T-helper 2 cell treated with Interferon-gamma antibody and Interleukin-4, amounts not matched to agents 100 ng/mL and 5 ng/mL, for 36 hours (primary cell): ENCODE results near the gene CHPF2. TPM values are rescaled to one million over a fixed set of nuclear protein-coding genes. Genes with fewer than 3 reads are reported as not detected.

Experiments used
- intact Hi-C: fragments of 100-400 bp; cut with micrococcal nuclease; formaldehyde crosslinking; loops from one replicate; pipeline ENCODE4 v1.15.1; 2023
- total RNA-seq: library from RNA; stranded (reverse); gene quantifications from 2 replicates; pipeline ENCODE4 v1.2.3, GENCODE V29; 2022

Gene CHPF2
- total RNA-seq, 1 donor from 2014 or later, result 41.0 TPM

DNA sequence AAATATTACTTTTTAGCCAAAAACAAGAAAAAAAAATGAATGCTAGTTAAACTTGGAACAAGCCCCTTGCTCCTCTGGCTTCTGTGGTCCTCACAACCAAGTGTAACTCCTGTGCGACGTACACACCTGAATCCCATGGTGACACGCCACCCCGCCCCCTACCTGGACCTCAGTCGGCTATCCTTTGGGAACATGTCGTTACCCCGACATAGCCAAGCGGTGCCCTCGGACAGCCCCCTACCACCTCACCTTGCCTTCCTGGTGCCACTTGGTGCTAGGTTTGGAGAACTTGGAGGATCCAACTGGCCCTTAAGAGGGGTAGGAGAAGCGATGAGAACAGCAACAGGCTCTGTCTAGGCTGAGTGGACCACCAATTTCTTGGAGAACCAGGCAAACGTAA, 28.2 kb downstream of the CHPF2 start:
- intact Hi-C loops, result no loop called here

DNA sequence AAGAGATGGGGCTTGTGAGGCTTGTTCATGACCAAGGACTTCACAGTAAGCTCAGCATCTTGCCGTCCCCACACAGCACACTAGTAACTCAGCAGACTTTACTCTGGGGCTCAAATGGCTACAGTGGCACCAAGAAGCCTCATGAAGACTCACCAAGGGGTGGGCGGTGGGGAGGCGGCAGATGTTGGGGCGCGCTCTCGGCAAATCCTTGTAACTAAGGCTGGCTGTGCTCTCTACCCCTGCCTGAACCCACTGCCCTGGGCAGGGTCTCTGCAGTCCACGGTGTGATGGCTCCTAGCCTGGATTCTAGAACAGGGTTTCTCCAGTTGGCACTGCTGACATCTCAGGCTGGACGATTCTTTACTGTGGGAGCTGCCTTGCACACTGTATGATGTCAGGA, 28.6 kb downstream of the CHPF2 start:
- intact Hi-C loops, result no loop called here

DNA sequence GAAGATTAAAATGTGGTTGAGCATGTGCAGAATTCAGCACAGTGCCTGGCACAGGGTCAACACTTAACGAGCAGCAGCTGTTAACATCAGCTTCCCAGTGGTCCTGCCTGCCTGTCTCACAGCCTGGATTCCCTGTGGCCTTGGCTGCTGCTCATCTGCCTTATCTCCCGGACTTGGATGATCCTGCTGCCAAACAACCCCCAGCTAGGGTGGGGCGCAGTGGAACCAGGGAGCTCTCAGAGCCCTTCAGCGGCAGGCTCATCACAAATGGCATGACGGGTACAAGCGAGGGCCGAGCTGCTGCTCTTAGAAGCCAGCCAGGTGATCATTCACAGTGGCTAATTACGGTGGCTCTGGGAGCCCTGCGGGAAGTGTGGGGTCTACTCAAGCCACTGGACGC, 29.2 kb downstream of the CHPF2 start:
- intact Hi-C loops, result no loop called here

DNA sequence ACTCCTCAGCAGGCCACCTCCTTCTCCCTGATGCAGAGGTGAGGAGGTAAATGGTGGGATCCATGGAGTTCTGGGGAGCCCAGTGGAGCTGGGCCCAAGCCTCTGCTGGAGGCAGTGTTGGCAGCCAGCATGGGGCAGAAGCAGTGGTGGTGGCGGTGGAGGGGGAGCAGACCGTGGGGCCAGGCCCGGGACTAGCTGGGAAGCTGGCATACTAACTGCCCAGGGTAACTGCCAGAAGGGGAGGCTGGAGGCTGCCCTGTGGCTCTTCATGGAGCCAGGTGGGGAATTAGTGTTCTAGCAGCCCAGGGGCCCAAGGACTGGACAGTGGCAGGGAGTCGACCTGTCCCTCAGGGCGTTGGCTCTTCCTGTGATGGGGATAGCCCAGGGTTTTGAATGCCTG, 32.3 kb downstream of the CHPF2 start:
- intact Hi-C loops, result no loop called here

DNA sequence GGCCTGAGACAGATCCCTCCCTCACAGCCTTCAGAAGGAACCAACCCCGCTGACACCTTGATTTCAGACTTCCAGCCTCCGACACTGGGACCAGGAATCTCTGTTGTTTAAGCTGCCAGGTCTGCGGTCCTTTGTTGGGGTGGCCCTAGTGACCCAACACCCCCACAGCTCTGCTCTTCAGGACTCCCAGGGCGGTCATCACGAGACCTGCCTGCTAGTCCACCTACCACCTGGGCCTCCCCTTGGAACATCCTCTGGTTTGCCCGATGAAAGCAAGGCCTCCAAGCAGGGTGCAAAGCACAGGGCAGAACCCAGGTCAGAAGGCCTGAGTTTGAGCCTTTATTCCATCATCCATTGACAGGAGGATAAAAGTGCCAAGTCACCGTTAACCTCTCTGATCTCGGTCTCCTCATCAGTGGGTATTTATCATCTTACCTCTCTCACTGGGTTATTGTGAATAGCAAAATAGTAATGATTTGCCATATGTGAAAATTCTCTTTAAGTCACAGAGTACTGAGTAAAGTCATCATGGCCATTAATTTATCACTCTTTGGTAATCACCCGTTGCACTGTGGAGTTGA, 33.2 kb downstream of the CHPF2 start:
- intact Hi-C loops, result no loop called here

DNA sequence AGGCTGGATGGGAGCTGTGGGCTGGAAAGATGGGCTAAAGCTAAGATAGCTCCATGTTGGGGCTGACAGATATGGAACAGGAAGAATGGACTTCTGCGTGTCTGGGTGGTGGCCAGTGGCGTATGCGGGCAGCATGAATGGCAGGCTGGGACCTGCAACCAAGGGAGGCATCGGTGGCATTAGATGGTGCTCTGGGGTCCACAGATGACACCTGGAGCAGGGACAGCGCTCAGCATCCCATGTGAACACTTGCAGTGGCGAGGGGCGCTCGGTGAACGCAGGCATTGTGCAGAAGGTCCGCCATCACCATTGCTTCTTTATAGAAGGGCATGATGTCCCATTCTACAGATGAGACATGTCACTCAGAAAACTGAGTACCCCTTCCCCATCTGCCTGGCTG, 37.2 kb downstream of the CHPF2 start:
- intact Hi-C loops, result no loop called here

DNA sequence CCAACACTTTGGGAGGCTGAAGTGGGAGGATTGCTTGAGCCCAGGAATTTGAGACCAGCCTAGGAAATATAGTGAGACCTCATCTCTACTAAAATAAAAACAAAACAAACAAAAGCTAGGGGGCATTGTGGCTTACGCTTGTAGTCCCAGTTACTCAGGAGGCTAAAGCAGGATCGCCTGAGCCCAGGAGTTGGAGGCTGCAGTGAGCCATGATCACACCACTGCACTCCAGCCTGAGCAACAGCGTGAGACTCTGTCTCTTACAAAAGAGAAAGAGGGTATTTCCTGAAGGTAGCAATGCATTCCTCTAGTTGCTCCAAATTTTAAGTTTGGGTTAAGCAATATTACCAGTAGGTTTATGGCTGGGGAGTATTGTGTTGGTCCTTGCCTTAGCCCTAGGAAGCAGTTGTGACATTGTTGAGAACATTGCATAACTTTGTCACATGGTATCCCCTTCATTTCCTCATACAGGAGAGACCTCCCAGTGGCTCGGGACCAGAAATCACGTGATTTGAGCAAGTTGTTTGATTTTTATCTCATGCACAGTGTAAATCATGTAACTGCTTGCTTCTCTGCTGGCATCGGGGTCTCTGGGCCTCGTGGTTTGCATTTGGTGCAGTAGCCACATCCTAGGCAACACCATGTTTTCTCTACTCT, 39.5 kb downstream of the CHPF2 start:
- intact Hi-C loops, result no loop called here

DNA sequence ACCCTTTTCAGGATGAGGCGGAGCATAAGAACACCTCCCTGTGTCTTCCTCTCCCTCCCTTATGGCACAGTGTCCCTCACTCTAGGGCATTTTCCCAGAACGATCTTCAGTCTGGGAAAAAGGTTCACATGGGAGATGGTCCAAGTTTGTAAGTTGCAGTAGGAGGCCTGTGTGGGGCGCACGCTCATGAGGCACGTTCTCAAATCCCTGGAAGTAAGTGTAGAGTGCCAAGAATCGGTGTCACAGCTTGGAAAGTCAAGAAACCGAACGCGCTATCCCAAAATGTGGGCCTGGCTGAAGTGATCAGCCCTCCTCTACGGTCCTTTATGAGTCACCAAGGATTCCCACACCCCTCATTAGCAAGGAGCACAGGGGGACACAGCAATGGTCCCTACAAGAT, 40.1 kb downstream of the CHPF2 start:
- intact Hi-C loops, result no loop called here

DNA sequence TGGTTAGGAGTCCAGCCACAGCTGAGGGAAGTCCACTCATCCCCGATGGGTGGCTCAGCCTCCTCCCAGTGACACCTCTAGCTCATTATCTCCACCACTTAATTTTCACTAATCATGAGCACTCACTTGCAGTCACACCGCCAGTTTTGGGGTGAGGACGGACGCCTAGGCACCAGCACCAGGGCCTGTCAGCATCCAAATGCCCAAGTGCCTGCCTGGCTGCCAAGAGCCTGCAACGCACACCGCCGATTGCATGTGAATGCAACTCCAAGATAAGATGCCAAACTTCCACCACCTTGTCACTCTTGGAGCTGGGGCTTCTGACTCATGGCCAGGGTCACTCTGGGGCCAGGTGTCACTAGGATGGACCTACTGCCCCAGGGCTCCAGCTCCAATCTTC, 40.6 kb downstream of the CHPF2 start:
- intact Hi-C loops, result no loop called here

DNA sequence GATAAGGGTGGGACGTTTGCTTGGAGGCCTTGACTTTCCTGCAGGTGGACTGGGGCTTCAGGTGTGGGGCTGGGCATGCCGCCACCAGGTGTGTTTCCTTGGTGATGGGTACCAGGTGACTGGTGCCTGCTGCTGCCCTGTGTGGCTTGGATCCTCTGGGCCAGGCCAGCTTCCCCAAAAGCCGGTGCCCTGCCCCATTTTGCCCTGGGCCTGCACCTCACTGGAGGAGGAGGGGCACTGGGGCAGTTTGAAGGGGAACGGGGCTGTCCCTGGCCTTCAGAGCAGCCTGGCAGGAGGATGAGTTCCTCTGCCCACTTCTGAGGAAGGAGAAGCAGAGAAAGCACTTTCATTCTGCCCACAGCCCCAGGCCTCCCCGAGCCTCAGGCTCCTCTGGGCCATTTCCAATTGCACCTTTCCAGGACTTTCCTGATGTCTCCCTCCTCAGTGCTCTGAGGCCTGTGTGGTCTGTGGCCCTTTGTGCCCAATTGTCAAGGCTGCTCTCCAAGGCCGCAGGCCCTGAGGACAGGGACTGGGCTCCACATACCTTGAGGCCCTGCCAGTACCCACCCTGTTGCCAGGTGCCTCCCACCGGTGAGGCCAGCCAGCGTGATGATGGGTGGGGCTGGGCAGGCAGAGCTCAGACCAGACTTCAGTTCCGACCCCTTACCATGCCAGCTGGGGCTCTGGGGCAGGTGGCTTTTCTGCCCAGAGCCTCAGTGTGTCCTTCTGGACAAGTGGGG, 41.5 kb downstream of the CHPF2 start:
- intact Hi-C loops, result no loop called here

DNA sequence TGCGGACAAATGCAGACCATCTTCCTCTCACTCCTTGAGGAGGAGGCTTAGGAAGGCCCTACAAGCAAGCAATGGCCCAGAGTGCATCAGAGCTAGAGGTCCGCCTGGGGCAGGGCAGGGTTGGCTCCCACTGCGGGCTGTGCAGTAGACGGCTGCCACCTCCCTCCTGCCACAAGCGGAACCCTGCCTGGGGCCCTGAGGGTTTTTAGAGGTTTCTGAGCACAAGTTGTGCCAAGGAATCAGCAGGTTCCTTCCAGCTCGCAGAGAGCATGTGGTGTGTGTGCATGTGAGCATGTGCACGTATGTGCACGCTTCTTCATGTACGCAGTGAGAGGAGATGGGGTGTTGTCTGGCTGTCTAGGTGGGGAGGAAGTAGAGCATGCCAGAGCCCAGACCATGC, 42.1 kb downstream of the CHPF2 start:
- intact Hi-C loops, result no loop called here

DNA sequence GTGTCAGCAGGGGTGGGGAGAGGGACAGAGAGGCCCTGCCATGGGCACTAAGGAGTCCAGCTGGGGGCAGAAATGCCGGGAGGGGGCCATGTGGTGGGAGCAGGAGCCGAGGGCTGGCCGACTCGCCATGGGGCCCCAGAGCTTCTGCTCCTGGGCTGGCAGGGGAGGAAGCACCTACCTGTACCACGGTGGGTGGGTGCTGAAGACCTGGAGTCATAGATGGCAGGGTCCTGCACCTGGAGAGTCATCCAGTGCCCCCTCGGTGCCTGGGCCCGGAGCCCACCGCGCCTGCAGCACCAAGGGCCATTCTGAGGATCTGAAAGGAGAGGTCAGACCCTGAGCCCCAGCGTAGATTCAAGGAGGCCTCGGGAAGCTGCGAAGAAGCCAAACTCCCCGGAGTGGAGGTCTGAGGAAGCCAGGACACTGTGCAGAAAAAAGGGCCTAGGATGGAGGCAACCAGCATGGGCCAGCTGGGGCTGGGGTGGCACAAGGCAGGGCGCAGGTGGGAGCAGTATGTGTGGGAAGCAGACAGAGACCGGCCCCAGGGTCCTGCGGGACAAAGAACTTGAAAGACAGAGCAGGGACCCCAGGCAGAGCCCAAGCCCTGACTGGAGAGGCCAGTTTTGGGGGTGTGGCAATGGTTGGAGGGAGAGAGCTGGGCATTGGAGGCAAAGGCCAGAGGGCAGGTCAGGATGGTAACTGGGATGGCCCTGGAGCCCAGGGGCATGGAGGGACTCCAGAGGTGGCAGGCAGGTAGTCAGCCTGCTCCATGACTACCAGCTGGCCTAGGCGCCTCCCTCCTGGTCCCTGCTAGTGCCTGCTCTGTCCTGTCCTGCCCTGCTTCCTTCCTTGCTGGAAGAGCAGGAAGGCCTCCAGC, 42.9 kb downstream of the CHPF2 start:
- intact Hi-C loops, result no loop called here

DNA sequence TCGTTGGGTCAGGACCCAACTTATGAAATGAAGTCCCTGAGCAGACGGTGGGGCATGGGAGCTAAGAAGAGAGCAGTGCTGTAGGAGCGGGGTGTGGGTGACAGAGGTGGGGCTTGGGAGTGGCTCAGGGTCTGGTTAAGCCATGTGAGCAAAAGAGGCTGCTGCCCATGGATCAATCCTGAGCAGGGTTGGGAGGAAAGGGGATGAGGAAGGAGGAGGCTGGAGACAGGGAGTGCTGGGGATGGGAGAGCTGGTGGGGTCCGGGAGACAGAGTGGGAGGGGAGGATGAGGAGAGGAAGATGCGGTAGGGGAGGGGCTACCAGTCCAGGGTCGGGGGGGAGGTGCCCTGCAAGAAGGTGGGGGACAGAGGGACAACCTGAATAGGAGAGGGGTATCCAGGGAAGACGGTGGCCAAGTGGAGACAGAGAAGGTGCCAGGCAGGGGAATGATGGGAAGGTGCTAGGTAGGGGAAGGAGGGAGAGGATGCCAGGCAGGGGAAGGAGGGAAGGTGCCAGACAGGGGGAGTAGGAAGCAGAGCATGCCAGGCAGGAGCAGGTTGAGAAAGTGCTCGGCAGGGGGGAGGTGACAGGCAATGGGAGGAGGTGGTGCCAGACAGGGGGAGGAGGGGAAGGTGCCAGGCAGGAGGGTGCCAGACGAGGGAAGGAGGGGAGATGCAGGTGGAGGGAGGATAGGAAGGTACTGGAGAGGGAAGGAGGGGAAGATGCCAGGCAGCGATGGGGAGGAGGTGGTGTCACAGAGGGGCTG, 43.7 kb downstream of the CHPF2 start:
- intact Hi-C loops, result no loop called here

DNA sequence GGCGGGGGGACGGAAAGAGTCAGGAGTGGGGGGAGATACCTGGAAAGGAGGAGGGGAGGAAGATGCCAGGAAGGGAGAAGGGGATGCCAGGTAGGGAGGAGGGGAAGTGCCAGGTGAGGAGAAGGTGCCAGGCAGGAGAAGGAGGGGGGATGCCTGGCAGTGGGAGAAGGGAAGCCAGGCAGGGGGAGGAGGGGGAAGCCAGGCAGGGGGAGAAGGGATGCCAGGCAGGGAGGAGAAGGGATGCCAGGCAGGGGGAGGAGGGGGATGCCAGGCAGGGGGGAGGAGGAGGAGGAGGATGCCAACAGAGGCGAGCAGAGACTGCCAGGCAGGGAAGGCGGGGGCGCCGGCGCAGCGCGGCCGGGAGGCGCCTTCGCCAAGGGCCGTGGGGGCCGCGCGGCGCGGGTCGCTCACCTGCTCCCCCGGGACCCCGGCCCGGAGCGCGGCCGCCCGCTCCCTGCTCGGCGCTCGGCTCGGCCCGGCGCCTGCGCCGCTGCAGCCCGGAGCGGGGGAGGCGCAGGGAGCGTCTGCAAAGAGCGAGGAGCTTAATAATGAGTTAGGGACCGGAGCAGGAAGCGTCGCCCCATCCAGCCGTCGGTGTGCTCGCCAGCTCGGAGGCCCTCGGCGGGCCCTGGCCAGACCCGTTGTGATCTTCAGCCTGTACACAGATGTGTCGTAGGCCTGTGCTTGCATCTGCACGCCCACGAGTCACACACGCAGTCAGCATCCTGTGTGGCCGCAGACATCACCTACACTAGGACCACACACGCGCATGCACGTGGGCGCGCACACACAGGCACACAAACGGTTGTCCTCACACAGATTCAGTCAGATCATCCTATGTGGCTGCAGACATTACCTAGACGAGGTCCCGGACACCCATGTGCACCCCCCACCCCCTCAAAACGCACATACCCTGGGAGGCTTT, 44.6 kb downstream of the CHPF2 start:
- intact Hi-C loops, result no loop called here

DNA sequence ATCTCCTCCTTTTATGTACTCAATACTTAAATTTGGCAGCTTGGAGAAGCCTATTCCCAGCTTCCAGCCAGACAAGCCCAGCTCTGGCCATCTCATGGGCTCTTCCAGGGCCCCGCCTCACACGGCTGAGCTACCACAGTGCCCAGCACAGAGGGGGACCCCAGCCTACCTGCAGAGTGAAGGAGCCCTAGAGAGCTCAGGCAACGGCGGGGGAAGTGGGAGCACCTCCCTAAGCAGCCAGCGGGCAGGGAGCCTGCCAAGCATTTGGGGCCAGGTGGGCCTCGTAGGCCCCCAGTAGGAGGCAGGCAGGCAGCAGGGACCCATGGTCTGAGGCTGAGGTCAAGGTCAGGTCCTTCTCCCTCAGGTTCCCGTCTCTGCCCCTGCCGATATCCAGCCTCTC, 45.3 kb downstream of the CHPF2 start:
- intact Hi-C loops, result no loop called here

DNA sequence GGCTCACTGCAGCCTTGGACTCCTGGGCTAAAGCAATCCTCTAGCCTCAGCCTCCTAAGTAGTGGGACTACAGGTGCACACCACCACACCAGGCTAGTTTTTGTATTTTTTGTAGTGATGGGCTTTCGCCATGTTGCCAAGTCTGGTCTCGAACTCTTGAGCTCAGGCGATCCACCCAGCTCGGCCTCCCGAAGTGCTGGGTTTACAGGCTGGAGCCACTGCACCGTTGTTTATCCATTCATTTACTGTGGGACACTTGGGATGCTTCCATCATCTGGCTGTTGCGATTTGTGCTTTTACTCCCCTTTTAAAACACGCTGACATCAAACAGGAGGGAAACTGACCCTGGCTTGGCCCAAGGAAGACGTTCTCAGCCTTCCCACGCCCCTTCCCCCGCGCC, 46.7 kb downstream of the CHPF2 start:
- intact Hi-C loops, result no loop called here

DNA sequence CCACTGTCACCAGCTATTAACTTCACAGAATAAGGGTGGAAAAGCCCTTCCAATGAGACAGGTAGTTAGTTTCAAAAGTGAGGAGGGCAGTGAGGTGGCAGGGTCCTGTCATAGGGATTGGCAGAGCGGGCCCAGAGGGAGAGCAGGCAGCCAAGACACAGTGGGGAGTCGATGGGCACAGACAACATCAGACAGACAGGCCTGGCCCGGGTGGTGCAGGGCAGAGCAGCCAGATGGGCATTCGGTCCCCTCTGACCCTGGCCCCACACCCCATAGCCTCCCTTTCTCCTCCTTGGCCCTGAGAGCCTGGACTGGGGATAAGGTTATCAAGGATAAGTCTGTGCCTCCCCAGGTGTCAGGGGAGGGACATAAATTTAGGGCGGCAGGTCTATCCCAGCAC, 47.6 kb downstream of the CHPF2 start:
- intact Hi-C loops, result no loop called here

DNA sequence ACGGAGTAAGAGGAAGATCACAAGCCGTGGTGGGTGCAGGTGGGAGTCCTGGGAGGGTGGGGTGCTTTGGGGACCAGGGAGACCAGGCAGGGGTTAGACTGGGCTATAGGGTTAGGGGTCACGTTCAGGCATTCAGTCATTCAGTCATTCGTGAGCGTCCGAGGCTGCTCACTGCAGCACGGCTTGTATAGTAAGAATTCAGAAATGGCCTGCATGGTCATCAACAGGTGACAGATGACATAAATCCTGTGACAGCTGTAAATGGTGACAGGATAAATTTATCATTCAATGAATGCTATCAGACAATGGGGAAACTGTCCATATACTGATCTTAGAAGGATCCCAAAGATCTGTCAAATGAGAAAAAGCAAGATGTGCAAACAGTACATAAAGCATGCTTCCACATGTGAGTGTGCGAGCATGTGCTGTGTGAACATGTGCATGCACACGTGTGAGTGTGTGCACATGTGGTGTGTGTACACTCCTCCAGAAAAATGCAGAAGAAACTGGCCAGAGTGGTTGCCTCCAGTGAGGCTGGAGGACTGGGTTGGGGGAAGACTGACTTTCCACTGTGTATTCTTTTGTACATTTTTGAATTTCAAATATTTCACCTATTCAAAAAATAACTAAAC, 48.2 kb downstream of the CHPF2 start:
- intact Hi-C loops, result no loop called here

DNA sequence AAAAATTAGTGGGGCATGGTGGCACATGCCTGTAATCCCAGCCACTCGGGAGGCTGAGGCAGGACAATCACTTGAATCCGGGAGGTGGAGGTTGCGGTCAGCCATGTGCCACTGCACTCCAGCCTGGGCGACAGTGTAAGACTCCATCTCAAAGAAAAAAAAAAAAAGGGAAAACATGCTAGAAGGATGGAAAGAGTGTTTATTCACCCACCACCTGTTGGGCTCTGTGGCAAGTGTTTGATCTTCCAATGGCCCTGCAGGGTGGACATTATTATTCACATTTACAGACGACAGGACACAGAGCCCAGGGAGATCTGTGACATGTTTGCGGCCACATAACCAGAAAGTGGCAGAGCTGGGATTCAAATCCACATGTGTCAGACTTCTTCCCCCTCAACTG, 49.4 kb downstream of the CHPF2 start:
- intact Hi-C loops, result no loop called here

DNA sequence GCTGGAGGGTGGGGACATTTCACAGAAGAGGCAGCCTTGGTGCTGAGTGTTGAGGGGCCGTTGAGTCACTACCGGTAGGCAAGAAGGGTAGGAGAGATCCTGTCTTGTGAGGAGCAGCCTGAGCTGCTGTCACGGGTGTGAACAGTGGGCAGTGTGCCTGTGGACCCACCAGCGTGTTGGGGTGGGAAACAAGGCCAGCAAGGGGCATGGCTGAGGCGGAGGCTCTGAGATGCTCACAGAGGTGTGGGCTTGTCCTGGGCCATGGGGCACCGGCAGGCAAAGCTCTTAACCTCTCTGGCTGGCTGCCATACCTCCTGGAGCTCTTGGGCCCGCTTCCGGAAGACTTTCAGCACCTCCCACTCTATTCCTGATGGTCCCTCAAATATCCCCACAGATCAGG, 49.8 kb downstream of the CHPF2 start:
- intact Hi-C loops, result no loop called here
